HG03457 (cell line): ENCODE results near the gene EXOC2.
"Not testable (repeated sequence)": the region's sequence is repeated elsewhere in the genome, so short reads cannot be mapped to it uniquely, and the experiment has no call there.

Source experiments
- ATAC-seq: cut with Tn5 transposase; IDR thresholded peaks from one replicate; pipeline ENCODE4 v1.9.1; 2021; ENCODE audit warnings: moderate number of reproducible peaks; ENCODE audit not compliant: unreplicated experiment

The EXOC2 gene

DNA sequence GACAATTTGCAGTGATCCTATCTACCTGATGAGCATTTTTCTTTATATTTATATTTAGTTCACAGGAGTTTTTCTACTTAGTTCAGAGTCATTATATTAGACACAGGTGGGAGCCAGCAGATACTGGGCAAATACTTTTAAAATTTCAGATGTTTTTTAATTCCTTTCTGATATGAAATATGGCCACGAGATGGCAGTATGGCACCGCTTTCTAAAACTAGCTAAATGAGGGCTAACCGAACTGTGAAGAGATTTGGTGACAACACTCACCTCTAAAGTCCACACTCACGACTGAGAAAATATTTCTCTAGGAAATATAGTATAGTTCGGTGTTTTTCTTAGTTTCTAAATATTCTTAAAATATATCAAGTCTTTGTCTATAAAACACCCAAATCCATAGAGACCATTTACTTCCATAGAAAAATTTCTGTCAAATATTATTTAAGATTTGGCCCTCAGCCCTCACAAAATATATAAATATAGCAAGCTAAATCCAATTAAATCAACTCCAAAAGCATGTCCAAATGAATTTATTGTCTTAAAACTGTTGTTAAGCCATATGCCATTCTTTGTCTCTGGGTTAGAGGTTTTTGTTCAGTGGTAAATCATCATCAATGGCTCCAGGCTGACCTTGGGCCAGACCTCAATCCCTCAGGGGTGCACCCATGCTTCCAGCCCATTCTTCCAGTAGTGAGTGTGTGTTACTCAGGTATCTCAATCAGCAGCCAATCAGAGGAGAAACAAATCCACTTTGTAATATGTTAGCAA lies 99.6 kb downstream of the EXOC2 start:
- ATAC-seq = no peak

DNA sequence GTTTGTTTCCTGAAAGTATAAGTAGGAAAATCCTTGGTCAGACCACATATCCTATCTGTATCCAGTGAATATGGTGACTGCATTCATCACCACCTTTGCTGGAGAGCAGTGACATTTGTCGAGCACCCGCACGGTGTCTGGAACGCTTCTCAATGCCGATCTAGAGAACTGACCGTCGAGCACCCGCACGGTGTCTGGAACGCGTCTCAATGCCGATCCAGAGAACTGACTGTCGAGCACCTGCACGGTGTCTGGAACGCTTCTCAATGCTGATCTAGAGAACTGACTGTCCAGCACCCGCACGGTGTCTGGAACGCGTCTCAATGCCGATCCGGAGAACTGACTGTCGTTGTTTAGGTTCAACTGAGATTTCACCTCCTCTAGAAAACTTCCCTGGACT lies 103.8 kb downstream of the EXOC2 start:
- ATAC-seq = no peak

DNA sequence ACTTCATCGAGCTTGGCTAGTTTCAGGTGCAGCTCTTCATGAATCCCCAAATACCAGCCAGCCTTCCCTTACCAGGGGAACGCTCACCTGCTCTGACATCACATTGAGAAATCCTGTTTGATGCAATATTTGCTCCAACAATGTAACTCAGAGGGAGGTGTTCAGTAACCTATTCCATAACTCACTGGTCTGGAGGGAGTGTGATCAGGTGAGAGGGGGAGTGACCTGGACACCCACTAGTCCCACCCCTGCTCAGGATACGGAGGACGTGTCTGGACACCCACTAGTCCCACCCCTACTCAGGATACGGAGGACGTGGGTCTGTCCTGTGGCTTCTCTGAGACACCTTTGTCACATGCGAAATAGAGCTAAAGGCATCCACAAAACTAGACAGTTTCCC lies 106.4 kb downstream of the EXOC2 start:
- no peak for ATAC-seq

DNA sequence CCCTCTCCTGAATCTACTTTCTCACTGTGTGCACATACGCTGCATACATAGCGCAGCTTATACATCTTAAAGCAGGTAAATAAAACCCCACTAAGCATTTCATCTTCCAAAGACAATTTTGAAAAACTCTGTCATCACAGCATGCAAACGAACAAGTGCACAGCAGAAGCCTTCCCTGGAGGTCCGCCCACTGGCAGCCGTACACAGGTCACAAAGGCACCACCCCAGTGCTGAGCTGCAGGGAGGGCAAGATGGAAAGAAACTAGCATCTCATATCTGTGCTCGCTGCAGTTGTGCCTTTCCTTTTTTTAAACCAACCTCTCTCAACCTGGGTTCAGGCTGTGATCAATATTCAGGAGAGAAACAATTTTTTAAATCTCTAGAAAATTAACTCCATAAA lies 109.3 kb downstream of the EXOC2 start:
- no peak for ATAC-seq

DNA sequence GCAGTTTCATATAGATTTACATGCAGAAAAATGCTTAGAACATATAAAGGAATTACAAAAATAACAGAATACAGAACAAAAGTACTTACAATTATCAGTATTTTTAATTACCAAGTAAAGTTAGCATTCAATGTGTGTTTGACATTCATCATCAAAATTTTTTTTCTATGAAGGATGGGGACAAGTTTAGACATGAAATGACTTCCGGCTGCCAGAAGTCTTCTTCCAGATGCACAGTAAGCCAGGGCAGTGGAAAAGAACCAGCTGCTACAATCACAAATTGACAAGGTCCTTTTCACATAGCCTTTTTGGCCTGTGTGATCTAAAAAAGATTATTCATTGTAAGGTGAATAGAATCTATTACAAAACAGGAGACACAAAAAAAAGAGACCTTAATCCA lies 109.8 kb downstream of the EXOC2 start:
- no peak for ATAC-seq

DNA sequence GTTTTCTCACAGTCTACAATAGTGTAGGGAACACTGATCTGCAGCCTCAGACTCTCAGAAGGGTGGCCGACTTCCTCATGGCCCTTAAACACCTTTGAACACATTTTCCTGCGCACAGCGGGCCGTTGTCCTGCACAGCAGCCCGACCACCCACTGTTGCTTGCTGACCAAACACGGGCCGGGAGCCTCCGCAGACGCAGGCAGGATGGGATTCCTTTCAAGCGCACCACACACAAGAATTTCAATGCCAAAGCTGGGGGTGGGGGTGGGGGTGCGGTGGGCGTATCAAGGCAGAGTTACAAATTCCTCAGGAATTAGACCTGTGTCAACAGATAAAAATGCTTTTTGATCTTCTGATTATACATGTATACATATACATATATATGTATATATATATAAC lies 110.6 kb downstream of the EXOC2 start:
- ATAC-seq = no peak

DNA sequence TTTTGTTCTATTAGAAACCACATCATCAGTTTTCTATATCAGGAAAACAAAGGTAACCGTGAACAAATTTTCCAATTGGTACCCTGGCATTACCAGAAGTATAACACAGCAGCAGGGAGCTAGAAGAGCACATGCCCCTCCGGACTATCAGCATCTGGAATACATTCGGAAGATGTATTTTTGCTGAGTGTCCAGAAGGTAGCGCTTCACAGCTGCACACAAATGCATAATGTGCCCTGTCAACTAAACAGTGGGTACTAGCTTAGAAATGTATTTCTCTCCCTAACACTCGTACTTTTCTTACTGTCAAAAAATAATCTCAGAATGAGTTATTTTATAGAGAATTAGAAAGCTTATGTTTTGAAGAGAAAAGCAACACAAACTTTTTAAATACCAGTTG lies 113.6 kb downstream of the EXOC2 start:
- no peak for ATAC-seq

DNA sequence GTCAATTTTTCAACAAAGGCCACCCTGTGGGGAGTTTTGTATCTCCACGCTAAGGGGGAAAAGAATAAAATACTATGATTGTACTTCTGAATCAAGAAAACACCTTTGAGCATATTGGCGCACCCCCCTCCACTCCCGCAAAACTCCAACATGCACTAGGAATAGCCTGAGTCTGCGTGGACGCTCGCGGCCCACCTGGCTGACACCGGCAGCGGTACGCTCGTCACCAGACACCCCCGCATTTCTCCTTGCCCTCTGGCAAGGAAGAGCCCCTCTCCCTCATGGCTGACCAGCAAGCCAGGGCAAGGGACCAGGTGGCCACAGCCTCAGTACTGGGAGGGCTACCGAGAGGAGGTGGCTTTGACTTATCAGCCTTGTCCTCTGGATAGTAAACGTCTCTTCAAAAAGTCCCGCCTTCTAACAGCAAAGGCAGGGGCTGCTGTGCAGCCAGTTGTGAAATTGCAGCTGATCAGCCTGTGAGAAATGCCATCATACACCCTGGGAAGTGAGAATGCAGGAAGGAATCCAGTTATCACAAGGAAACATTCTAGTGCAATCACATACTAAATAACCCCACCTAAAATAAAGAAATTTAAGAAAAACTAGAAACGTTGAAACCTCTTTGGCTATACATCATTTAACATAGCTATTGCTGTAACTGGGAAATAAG lies 120.2 kb downstream of the EXOC2 start:
- no peak for ATAC-seq

DNA sequence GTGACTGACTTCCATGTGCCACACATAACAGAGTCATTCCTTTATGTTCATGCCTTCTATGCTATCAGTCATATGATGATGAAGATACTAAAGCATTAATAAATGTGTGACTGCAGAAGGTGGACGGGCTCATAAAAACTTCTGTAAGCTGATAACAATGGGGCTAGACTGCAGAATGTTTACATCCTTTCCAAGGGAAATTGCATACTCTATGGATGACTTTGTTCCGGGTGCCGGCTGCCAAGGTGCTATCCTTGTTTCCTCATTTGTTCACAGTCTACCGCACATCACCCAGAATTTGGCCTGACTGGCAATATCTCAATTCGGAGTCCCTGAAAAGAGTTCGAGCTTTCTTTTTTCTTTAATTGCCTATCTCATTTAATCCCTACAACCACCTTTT lies 121.0 kb downstream of the EXOC2 start:
- ATAC-seq = no peak

DNA sequence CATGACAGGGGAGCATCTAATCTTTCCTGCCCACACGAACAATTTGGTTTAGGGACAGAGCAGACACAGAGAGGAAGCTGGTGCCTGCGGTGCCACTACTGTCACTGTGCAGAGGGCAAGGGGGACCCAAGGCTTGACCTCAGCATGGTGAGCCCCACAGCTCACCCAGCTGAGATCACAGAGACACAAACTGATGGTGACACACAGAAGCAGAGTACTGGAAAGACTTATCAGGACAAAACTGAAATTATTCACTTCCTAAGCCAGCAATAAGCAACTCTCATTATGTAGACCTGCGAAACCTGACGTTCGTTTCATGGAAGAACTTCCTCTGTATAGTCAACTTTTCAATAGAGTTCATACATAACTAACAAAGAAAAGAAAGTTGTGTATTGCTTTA lies 122.1 kb downstream of the EXOC2 start:
- no peak for ATAC-seq

DNA sequence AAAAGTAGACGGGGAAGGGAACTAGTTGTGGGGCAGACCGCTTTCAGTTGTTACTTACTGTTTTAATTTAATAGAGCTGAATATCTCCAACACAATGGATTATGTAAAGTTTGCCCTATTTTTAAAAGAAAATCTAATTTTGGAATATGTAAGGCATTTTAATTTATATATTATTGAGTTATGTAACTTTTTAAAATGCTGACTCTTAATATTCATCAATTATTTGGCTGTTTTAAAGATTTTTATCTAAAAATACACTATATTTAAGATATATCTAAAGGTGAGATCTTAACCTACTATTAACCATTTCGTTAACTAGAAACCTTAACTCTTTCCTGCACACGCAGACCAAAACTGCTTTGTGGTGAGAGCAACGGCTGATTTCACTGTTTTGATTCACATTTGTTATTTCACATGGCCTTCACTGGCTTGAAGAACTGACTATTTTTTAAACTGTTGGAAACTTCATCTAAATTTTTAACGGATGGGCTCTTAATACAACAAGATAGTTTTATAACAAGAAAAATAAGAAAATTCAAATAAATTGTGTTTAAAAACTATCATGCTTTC lies 123.9 kb downstream of the EXOC2 start:
- no peak for ATAC-seq

DNA sequence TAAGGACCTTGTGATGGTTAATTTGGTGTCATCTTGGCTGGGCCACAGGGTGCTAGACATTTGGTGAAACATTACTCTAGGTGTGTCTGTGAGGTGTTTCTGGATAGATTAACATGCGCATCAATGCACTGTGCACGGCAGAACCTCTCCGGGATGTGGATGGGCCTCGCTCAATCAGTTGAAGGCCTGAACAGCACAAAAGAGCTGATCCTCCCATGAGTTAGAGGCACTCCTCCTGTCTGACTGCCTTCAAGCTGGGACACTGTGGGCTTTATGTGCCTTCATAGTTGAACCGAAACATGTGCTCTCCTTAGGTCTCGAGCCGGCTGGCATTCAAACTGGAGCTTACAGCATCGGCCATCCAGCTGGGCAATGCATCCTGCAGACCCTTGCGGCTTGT lies 124.9 kb downstream of the EXOC2 start:
- no peak for ATAC-seq

DNA sequence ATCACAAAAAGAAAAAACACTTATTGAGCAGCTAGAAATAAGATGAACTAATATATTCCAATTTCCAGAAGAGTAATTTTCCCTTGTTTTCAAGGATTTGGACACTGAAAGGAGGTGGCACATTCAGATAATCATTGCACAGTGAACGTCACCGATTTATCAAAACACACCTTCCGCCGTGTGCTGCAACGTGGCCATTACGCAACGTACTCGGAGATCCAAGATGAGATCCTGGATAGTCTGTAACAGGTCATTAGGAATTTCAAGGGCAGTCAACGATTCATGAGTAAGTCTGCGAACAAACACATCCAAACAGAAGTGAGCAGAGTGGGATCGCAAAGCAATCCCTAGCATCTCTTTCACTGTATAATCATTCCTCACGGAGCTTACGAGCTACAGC lies 129.1 kb downstream of the EXOC2 start:
- ATAC-seq = no peak

DNA sequence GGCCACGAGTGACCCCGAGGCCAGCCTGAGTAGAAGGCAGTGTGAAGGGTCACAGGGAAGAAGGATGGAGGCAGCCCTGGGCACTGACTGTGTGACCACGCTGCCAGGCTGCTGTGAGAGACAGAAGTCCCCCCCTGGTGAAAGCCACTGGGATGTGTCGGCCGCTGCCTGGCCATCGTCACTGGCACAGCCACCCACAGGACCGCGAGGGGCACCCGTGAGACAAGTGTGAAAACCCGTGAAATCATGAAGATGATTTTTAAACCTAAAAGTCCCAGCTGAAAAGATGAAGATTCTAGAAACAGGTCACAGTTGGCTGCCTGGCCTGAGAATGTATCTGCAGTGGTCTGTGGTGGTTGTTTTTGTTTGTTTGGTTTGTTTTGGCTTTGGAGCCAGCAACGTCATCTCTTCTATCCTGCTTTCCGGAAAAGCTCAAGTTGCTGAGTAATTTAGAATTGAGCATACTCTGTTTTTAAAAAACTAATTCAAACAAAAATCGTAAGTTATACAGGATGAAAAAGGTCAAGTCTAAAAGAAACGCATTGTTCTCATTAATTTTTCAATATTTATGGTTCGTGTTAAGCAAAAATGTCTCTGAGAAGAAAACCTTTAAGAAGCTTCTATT lies 130.8 kb downstream of the EXOC2 start:
- ATAC-seq = no peak

DNA sequence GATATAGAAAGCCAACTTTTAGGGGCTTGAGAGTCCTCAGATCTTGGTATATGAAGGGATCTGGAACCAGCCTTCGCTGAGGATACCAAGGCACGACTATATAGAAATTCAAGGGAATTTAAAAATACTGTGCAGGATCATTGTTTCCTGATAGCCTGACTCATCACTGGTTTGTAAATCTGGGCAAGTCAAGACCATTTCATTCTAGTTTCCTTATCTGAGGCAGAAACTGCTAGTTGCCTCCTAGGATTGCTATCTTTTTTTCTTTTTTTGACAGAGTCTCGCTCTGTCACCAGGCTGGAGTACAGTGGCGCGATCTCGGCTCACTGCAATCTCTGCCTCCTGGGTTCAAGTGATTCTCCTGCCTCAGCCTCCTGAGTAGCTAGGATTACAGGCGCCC lies 131.6 kb downstream of the EXOC2 start:
- ATAC-seq = not testable (repeated sequence)

DNA sequence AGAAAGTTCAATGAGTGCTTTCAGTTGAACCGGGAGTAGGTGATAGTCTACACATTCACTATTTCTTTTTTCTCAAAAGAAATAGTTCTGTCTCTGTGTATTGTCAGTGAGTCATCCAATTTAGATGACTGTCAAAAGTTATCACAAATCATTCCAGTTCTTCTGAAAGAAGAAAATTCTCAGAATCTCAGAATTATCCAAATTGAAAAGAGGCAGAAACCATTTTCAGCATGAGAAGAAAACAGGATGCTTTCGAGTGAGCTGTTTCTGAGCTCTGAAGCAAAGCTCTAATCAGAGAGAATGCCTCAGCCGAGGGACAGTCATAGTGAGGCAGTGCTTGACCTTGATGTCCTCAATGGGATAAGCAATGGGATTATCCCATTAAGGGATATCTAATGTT lies 134.0 kb downstream of the EXOC2 start:
- no peak for ATAC-seq

DNA sequence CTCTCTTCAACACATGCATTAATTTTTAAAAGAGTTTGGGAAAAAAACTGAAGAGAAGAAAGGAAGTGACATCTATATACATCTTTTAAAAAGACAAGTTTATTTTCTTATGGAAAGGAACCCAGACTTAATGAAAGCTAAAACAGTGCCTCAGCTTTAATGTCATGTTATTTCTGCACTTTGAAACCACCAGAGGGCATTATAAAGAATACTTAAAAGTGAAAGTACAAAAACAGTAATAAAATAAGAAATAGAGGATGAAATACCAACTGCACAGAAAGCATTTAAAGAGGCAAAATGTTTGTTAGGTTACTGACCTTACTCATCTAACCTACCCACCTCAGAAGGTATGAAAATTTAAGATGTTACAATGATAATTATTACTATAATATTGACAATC lies 134.8 kb downstream of the EXOC2 start:
- no peak for ATAC-seq

DNA sequence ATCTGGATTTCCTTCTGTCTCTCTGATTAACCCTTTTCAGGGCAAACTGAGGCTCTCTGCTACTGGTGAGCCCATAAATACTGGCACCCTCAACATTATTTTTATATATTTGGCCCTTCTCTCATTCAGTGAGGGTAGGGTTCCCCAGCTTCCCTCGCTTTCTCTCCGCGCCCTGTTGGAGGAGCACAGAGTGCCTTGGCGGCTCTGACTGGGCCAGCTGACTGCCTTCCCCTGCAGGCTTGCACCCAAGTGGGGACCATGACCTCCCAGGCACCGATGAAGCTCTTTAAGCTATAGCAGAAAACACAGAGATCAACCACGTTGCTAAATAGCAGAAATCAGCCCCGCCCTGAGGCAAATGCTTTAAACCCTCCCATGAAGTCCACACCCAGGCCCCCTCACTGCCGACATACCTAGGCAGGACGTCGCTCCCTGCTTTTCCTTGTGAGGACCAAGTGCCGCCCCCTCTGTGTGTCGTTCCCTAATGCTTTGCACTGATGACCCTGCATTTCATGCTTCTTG lies 141.0 kb downstream of the EXOC2 start:
- no peak for ATAC-seq

DNA sequence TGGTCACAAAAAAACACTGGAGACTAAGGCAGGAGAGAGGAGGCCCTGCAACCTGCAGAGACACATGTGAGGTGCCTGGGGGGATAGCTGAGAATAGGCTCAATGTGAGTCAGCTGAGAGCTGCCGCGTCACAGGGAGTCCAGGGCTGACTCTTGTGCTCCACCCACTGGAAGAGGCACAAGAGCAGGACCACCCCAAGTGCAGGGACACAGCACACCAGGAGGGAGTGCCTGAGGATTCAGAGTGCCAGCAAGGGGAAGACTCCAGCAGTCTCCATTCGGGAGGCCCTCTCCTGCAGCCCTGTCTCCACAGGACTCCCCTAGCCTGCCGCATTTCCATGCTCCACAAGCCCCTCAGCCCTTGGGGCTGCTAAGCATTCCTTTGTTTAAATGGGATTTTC lies 141.5 kb downstream of the EXOC2 start:
- ATAC-seq = no peak

DNA sequence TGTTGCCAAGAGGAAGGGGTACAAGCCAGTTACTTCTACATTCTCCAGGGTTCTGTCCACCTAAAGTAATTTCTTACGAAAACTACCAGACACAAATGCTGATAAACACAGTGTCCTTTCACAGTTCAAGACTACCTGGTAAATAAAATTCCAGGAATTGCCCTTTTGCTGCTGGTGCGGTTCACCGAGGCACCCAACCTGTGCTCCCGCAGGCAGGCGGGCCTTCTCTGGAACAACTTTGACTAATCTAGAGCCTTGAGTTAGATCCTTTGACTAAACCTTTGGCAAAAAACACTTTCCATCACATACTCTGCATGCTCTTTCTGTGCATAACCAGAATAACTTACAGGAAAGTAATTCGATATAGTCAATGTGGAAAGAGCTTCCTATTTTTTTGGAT lies 143.0 kb downstream of the EXOC2 start:
- no peak for ATAC-seq

DNA sequence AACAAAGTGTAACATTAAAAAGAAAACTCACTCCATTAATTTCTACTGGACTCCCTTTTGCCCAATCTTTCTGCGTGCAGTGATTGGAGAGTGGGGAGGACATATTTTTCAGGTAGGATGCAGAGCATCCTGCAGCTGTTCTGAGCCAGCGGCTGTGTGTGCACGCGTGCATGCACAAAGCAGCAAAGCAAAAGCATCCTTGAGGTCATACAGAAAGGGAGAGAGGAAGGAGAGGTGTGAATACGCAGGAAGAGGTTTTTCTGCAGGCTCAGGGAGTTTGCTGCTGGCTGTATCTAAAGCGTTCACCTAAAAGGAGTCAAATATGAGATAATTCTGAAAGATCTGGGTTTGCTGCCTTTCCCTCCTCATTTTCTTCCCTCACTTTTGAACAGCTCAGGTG lies 144.4 kb downstream of the EXOC2 start:
- ATAC-seq = no peak

DNA sequence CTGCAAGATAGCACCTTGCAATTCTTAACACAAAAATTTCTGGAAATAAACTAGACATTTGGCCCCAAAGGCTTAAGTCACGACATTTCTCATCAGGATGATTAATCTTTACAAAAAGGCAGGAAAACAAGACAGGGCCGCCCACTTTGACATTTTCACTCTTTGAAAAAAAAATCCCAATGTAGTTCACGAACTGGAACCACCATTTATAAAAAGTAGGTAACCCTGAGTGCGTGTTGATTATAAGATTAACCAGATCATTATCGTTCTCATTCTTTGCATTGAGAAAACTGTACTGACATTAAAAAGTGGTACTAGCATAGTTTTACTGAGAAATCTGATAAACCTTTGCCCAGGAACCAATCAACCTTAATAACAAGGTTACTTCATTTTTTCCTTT lies 144.8 kb downstream of the EXOC2 start:
- no peak for ATAC-seq
